SK-N-SH treated with all-trans-retinoic acid at 6 μM for 48 hours (cell line): Measurements from ENCODE around the gene KNDC1.

ENCODE experiments used
- ATAC-seq: fragments of 200-7000 bp; cut with Tn5 transposase; 3 replicates; pipeline ENCODE4 v1.9.1; 2020; ENCODE audit warnings: mild to moderate bottlenecking, moderate library complexity
- ARNTL ChIP-seq: fragments of 450-650 bp; formaldehyde crosslinking; IDR thresholded peaks from 2 replicates; pipeline ENCODE4 v1.5.0; 2020; ENCODE audit warnings: low read depth, mild to moderate bottlenecking, moderate library complexity, borderline replicate concordance
- BACH2 ChIP-seq: fragments of 250-450 bp; sonication (Bioruptor Pico); IDR thresholded peaks from 2 replicates; pipeline ENCODE4 v1.9.0; 2021; ENCODE audit warnings: mild to moderate bottlenecking, borderline replicate concordance
- CSDC2 ChIP-seq: fragments of 250-450 bp; sonication (Bioruptor Pico); IDR thresholded peaks from 2 replicates; pipeline ENCODE4 v1.5.0; 2020; ENCODE audit warnings: mild to moderate bottlenecking, moderate library complexity
- ESRRG ChIP-seq: fragments of 250-450 bp; sonication (Bioruptor Pico); IDR thresholded peaks from 2 replicates; pipeline ENCODE4 v1.6.1; 2021; ENCODE audit warnings: mild to moderate bottlenecking
- GLIS3 ChIP-seq: fragments of 250-450 bp; sonication (Bioruptor Pico); IDR thresholded peaks from 2 replicates; pipeline ENCODE4 v1.5.0; 2020; ENCODE audit warnings: mild to moderate bottlenecking, moderate library complexity
- ISL1 ChIP-seq: fragments of 250-450 bp; sonication (Bioruptor Pico); IDR thresholded peaks from 2 replicates; pipeline ENCODE4 v2.1.2; 2022; ENCODE audit warnings: mild to moderate bottlenecking, moderate library complexity
- OSR1 ChIP-seq: fragments of 250-450 bp; sonication (Bioruptor Pico); IDR thresholded peaks from 2 replicates; pipeline ENCODE4 v1.8.0; 2022; ENCODE audit warnings: moderate library complexity, mild to moderate bottlenecking, inconsistent platforms
- PPARA ChIP-seq: fragments of 250-450 bp; sonication (Bioruptor Pico); IDR thresholded peaks from 2 replicates; pipeline ENCODE4 v1.5.0; 2020; ENCODE audit warnings: mild to moderate bottlenecking, borderline replicate concordance
- RARB ChIP-seq: fragments of 250-450 bp; sonication (Bioruptor Pico); IDR thresholded peaks from 2 replicates; pipeline ENCODE4 v1.8.0; 2021; ENCODE audit warnings: mild to moderate bottlenecking, moderate library complexity
- SNAI2 ChIP-seq: fragments of 250-450 bp; sonication (Bioruptor Pico); IDR thresholded peaks from 2 replicates; pipeline ENCODE4 v1.5.0; 2020; ENCODE audit warnings: mild to moderate bottlenecking, moderate library complexity
- TOX ChIP-seq: fragments of 250-450 bp; sonication (Bioruptor Pico); IDR thresholded peaks from 2 replicates; pipeline ENCODE4 v1.8.0; 2021; ENCODE audit warnings: mild to moderate bottlenecking, moderate library complexity, borderline replicate concordance
- ZC3H10 ChIP-seq: fragments of 250-450 bp; sonication (Bioruptor Pico); IDR thresholded peaks from 2 replicates; pipeline ENCODE4 v1.5.1; 2021; ENCODE audit warnings: mild to moderate bottlenecking, moderate library complexity
- ZFP3 ChIP-seq: fragments of 250-450 bp; sonication (Bioruptor Pico); IDR thresholded peaks from 2 replicates; pipeline ENCODE4 v1.5.0; 2020; ENCODE audit warnings: mild to moderate bottlenecking, moderate library complexity
- ZFP30 ChIP-seq: fragments of 450-650 bp; formaldehyde crosslinking; IDR thresholded peaks from 2 replicates; pipeline ENCODE4 v1.5.0; 2022; ENCODE audit warnings: mild to moderate bottlenecking, moderate library complexity
- ZNF565 ChIP-seq: fragments of 450-650 bp; formaldehyde crosslinking; conservative IDR thresholded peaks from 2 replicates; pipeline ENCODE4 v1.5.0; 2020; ENCODE audit warnings: low read depth, mild to moderate bottlenecking, moderate library complexity
- ZNF8 ChIP-seq: fragments of 450-650 bp; formaldehyde crosslinking; IDR thresholded peaks from 2 replicates; pipeline ENCODE4 v1.5.0; 2020; ENCODE audit warnings: mild to moderate bottlenecking, moderate library complexity
- TF ChIP-seq, protein P1 (sequence below): fragments of 250-450 bp; sonication (Bioruptor Pico); IDR thresholded peaks from 2 replicates; pipeline ENCODE4 v1.5.0; 2020; ENCODE audit warnings: mild to moderate bottlenecking, moderate library complexity
- TF ChIP-seq, protein P2 (sequence below): fragments of 250-450 bp; sonication (Bioruptor Pico); IDR thresholded peaks from 2 replicates; pipeline ENCODE4 v1.5.1; 2021; ENCODE audit warnings: mild to moderate bottlenecking, moderate library complexity
- TF ChIP-seq, protein P3 (sequence below): fragments of 250-450 bp; sonication (Bioruptor Pico); IDR thresholded peaks from 2 replicates; pipeline ENCODE4 v1.5.1; 2020; ENCODE audit warnings: low read depth, mild to moderate bottlenecking, moderate library complexity

KNDC1 gene

DNA sequence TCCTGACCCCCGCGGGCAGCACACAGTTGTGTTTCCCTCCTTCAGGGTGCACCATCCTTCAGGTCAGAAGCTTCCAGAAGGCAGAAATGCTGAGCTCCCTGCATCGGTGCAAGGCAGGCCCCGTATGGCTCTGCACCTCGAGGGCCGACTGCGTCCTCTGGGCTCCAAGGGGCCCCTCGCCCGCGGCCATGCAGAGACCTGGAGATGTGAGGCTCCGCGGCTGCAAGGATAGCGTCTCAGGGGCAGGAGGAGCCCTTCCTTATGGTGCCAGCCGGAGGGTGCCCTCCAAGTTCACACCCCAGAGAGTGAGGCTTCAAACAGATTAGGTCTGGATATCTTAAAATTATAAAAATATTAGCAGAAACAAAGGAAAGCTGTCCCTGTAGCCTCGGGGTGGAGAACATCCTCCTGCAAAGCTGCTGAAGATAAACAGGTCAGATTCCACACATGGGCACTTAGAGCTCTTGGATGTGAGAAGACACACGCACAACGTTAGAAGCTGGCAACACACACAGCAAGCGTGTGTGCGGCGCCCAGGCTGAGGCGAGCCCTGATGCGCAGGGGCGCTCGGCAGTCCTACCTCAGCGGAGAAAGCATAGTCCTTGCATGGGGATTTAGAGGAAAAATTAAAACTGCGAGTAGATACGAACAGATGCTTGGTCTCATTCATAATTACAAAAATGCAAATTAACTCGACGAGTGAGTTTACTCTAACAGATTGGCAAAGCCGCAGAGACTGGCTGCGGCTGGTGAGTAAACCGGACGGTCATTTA is 20.4 kb downstream of the KNDC1 start:
- ATAC-seq = no peak

DNA sequence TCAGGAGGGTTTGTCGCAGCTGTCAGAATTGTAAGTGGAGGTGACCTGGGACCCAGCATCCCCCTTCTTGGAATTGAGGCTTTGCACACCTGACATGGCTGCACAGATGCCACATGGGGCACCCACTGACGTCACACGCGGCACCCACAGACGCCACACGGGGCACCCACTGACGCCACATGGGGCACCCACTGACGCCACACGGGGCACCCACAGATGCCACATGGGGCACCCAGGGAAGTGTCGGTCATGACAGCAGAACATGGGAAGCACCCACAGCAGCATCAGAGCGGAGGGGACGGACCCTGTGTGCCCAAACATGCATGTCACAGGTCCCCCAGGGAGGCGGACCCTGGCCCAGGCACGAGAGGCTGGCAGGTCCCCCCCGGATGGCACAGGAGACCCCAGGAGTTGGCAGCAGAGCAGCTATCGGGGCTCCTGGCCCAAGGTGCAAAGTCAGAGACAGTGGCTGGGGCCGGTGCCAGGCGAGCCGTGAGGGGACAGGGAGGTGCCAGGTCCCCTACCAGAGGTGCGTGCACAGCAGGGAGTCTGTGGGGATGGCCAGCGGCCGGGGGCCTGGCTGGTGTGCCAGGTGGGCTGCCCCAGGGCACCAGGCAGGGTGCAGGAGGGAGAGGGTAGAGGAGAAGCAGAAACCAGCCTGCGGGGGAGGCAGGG is 21.1 kb downstream of the KNDC1 start:
- no peak for ATAC-seq
- TF ChIP-seq ARNTL (CRISPR knock-in tag) = no peak
- no peak for TF ChIP-seq ZNF565 (CRISPR knock-in tag)
- no peak for TF ChIP-seq CSDC2 (CRISPR knock-in tag)
- no peak for TF ChIP-seq ZFP30
- TF ChIP-seq TOX (CRISPR knock-in tag) = no peak
- TF ChIP-seq BACH2 (CRISPR knock-in tag) = no peak
- no peak for TF ChIP-seq RARB (CRISPR knock-in tag)
- no peak for TF ChIP-seq OSR1 (CRISPR knock-in tag)
- TF ChIP-seq, protein P1, sequence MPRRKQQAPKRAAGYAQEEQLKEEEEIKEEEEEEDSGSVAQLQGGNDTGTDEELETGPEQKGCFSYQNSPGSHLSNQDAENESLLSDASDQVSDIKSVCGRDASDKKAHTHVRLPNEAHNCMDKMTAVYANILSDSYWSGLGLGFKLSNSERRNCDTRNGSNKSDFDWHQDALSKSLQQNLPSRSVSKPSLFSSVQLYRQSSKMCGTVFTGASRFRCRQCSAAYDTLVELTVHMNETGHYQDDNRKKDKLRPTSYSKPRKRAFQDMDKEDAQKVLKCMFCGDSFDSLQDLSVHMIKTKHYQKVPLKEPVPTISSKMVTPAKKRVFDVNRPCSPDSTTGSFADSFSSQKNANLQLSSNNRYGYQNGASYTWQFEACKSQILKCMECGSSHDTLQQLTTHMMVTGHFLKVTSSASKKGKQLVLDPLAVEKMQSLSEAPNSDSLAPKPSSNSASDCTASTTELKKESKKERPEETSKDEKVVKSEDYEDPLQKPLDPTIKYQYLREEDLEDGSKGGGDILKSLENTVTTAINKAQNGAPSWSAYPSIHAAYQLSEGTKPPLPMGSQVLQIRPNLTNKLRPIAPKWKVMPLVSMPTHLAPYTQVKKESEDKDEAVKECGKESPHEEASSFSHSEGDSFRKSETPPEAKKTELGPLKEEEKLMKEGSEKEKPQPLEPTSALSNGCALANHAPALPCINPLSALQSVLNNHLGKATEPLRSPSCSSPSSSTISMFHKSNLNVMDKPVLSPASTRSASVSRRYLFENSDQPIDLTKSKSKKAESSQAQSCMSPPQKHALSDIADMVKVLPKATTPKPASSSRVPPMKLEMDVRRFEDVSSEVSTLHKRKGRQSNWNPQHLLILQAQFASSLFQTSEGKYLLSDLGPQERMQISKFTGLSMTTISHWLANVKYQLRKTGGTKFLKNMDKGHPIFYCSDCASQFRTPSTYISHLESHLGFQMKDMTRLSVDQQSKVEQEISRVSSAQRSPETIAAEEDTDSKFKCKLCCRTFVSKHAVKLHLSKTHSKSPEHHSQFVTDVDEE (CRISPR knock-in tag) = no peak
- TF ChIP-seq SNAI2 (CRISPR knock-in tag) = no peak

More for the DNA sequence above, 20.4 kb downstream of the KNDC1 start:
- TF ChIP-seq ZC3H10 = no peak
- TF ChIP-seq ARNTL (CRISPR knock-in tag) = no peak
- TF ChIP-seq SNAI2 (CRISPR knock-in tag) = no peak
- TF ChIP-seq ZFP30 = no peak
- TF ChIP-seq, protein P2, sequence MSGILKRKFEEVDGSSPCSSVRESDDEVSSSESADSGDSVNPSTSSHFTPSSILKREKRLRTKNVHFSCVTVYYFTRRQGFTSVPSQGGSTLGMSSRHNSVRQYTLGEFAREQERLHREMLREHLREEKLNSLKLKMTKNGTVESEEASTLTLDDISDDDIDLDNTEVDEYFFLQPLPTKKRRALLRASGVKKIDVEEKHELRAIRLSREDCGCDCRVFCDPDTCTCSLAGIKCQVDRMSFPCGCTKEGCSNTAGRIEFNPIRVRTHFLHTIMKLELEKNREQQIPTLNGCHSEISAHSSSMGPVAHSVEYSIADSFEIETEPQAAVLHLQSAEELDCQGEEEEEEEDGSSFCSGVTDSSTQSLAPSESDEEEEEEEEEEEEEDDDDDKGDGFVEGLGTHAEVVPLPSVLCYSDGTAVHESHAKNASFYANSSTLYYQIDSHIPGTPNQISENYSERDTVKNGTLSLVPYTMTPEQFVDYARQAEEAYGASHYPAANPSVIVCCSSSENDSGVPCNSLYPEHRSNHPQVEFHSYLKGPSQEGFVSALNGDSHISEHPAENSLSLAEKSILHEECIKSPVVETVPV (CRISPR knock-in tag) = no peak
- no peak for TF ChIP-seq CSDC2 (CRISPR knock-in tag)
- no peak for TF ChIP-seq OSR1 (CRISPR knock-in tag)

DNA sequence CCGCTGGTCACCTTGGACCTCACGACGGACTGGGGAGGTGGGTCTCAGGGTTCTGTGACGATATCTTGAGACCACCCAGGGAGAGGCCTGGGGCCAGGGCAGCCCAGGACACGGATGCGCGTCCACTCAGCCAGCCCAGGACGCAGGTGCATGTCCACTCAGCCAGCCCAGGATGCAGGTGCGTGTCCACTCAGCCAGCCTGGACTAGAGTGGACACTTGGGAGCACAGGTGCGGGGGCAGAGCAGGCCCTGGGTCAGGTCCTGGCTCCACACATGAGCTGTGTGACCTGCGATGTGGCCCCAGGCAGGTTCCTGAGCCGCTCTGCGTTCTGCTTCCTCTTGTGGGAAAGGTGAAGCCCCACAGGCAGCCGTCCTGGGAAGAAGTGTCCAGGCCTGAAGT is 22.2 kb downstream of the KNDC1 start:
- TF ChIP-seq ZNF565 (CRISPR knock-in tag) (no peak), OSR1 (CRISPR knock-in tag) (no peak), ESRRG (CRISPR knock-in tag) (no peak), GLIS3 (no peak), ZNF8 (CRISPR knock-in tag) (no peak), ISL1 (CRISPR knock-in tag) (no peak), ARNTL (CRISPR knock-in tag) (no peak), SNAI2 (CRISPR knock-in tag) (no peak), ZFP3 (CRISPR knock-in tag) (no peak), PPARA (CRISPR knock-in tag) (no peak)
- TF ChIP-seq, protein P3, sequence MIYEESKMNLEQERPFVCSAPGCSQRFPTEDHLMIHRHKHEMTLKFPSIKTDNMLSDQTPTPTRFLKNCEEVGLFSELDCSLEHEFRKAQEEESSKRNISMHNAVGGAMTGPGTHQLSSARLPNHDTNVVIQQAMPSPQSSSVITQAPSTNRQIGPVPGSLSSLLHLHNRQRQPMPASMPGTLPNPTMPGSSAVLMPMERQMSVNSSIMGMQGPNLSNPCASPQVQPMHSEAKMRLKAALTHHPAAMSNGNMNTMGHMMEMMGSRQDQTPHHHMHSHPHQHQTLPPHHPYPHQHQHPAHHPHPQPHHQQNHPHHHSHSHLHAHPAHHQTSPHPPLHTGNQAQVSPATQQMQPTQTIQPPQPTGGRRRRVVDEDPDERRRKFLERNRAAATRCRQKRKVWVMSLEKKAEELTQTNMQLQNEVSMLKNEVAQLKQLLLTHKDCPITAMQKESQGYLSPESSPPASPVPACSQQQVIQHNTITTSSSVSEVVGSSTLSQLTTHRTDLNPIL (CRISPR knock-in tag) = no peak
- TF ChIP-seq, protein P2 (CRISPR knock-in tag) = no peak
- ATAC-seq = no peak
